Raji (cell line): Measurements from ENCODE around the gene MIGA2.

Experiments used
- POLR2A ChIP-seq: IDR thresholded peaks from 2 replicates; pipeline ENCODE4 v1.6.1; 2011; ENCODE audit warnings: low read depth, low read length, control low read depth; ENCODE audit not compliant: insufficient read depth

MIGA2 gene

GRCh38 chr9:129095170-129095667 is 58.8 kb downstream of the MIGA2 start:
- TF ChIP-seq POLR2A, result no peak

- no peak for TF ChIP-seq POLR2A
Observed at GRCh38 chr9:129095908-129096307, 59.5 kb downstream of the MIGA2 start.

GRCh38 chr9:129097671-129098306 is 61.4 kb downstream of the MIGA2 start:
- TF ChIP-seq POLR2A, result no peak

GRCh38 chr9:129098328-129098727 is 61.9 kb downstream of the MIGA2 start:
- no peak for TF ChIP-seq POLR2A

- no peak for TF ChIP-seq POLR2A
Observed at GRCh38 chr9:129100383-129101169, 64.2 kb downstream of the MIGA2 start.

- no peak for TF ChIP-seq POLR2A
Observed at GRCh38 chr9:129101279-129101678, 64.9 kb downstream of the MIGA2 start.

- no peak for TF ChIP-seq POLR2A
Observed at GRCh38 chr9:129102095-129102525, 65.7 kb downstream of the MIGA2 start.

GRCh38 chr9:129102791-129103594 is 66.6 kb downstream of the MIGA2 start:
- TF ChIP-seq POLR2A, result no peak

- no peak for TF ChIP-seq POLR2A
Observed at GRCh38 chr9:129103595-129103965, 67.2 kb downstream of the MIGA2 start.

- TF ChIP-seq POLR2A, result no peak
Observed at GRCh38 chr9:129104051-129104450, 67.6 kb downstream of the MIGA2 start.

GRCh38 chr9:129105857-129106694 is 69.7 kb downstream of the MIGA2 start:
- TF ChIP-seq POLR2A, result no peak

- TF ChIP-seq POLR2A, result no peak
Observed at GRCh38 chr9:129107651-129108050, 71.2 kb downstream of the MIGA2 start.

- no peak for TF ChIP-seq POLR2A
Observed at GRCh38 chr9:129108083-129108804, 71.8 kb downstream of the MIGA2 start.
